HCT116 (cell line): ENCODE results near the gene KIF26A. TPM values are rescaled to one million over a fixed set of nuclear protein-coding genes. Genes with fewer than 3 reads are reported as not detected.

Experiments used
- ATAC-seq: fragments of 200-7000 bp; cut with Tn5 transposase; 2 replicates; pipeline ENCODE4 v1.9.1; 2020; ENCODE audit warnings: mild to moderate bottlenecking, moderate library complexity
- BruUV-seq: library from RNA; stranded (reverse); fragments of 400-500 nt; replicated peaks from 2 replicates; lab custom pipeline; 2021; lab: Mats Ljungman, UMichigan
- CTCF ChIA-PET: fragments of 300-600 bp; sonication (Branson Sonifier 250); formaldehyde crosslinking; loops from one replicate; lab custom pipeline; 2021; ENCODE audit warnings: antibody characterized with exemption; lab: Charles Lee
- POLR2A ChIA-PET: fragments of 300-600, 350-600 bp; sonication (Branson Sonifier 250); formaldehyde crosslinking; loops from one replicate; lab custom pipeline; 2021; ENCODE audit warnings: antibody characterized with exemption; lab: Charles Lee
- RAD21 ChIA-PET, 2 experiments: fragments of 300-600 bp; sonication (Branson Sonifier 250); formaldehyde crosslinking; loops; one replicate each; lab custom pipeline; 2023; ENCODE audit warnings: low total read pairs in 2 of 2; ENCODE audit not compliant: uncharacterized antibody in 2 of 2, unreplicated experiment in 2 of 2, low non-redundant PET in 1 of 2; lab: Charles Lee
- DNase-seq: peaks from one replicate; pipeline ENCODE4 v3.0.0-alpha.2; 2010; ENCODE audit warnings: low read depth, low spot score
- H2AFZ ChIP-seq: fragments of 200-600 bp; shearing (Covaris generic), sonication (generic); 2 replicates; pipeline ENCODE4 v1.6.1; 2017; ENCODE audit warnings: low read depth, mixed run types, mixed read lengths, antibody characterized with exemption, low read length; ENCODE audit not compliant: poor library complexity, severe bottlenecking
- H3K27ac ChIP-seq: 2 replicates; pipeline ENCODE4 v1.5.1; 2012; ENCODE audit warnings: low read depth, low read length
- H3K27me3 ChIP-seq: fragments of 200-600 bp; sonication (generic); 2 replicates; pipeline ENCODE4 v1.6.1; 2016; ENCODE audit warnings: mixed run types, low read length, mixed read lengths; ENCODE audit not compliant: insufficient read depth
- H3K36me3 ChIP-seq, 2 experiments: fragments of 200-500 bp in 1 of 2; fragments of 200-600 bp in 1 of 2; sonication (Bioruptor generic) in 1 of 2; sonication (generic) in 1 of 2; 2 replicates each; pipeline versions ENCODE4 v1.5.1 to v1.6.1; 2014 to 2016; ENCODE audit warnings: low read length in 2 of 2, inconsistent platforms in 1 of 2, mixed read lengths in 1 of 2, mixed run types in 1 of 2; ENCODE audit not compliant: insufficient read depth in 2 of 2, control insufficient read depth in 1 of 2
- H3K4me1 ChIP-seq, 2 experiments: fragments of 200-600 bp in 1 of 2; sonication (generic) in 1 of 2; 2 replicates each; pipeline versions ENCODE4 v1.5.1 to v1.6.1; 2012 to 2017; ENCODE audit warnings: low read length in 2 of 2, inconsistent platforms in 1 of 2, mild to moderate bottlenecking in 1 of 2, mixed read lengths in 1 of 2, mixed run types in 1 of 2, moderate library complexity in 1 of 2; ENCODE audit not compliant: insufficient read depth in 2 of 2, control insufficient read depth in 1 of 2
- H3K4me2 ChIP-seq: fragments of 200-600 bp; sonication (generic); 2 replicates; pipeline ENCODE4 v1.6.1; 2017; ENCODE audit warnings: mixed run types, low read length, mixed read lengths
- H3K4me3 ChIP-seq, 2 experiments: fragments of 200-600 bp in 1 of 2; sonication (generic) in 1 of 2; replicated peaks in 1 of 2; 2 replicates each; pipeline ENCODE4 v1.5.1; 2011 to 2016; ENCODE audit warnings: low read length in 2 of 2, control low read depth in 1 of 2, low read depth in 1 of 2, mild to moderate bottlenecking in 1 of 2, mixed read lengths in 1 of 2, mixed run types in 1 of 2
- H3K79me2 ChIP-seq: fragments of 200-600 bp; sonication (generic); 2 replicates; pipeline ENCODE4 v1.6.1; 2017; ENCODE audit warnings: mild to moderate bottlenecking, mixed run types, low read length, moderate library complexity, mixed read lengths; ENCODE audit not compliant: insufficient read depth
- H3K9ac ChIP-seq: fragments of 200-600 bp; sonication (generic); 2 replicates; pipeline ENCODE4 v1.6.1; 2016; ENCODE audit warnings: low read length, mixed read lengths
- H3K9me2 ChIP-seq: fragments of 200-600 bp; sonication (generic), shearing (Covaris generic); 2 replicates; pipeline ENCODE4 v1.6.1; 2017; ENCODE audit warnings: mixed run types, mild to moderate bottlenecking, moderate library complexity; ENCODE audit not compliant: insufficient read depth
- H3K9me3 ChIP-seq, 2 experiments: fragments of 200-500 bp in 1 of 2; fragments of 200-600 bp in 1 of 2; sonication (Bioruptor generic) in 1 of 2; sonication (generic) in 1 of 2; 2 replicates each; pipeline ENCODE4 v1.6.1; 2014 to 2017; ENCODE audit warnings: low read length in 2 of 2, mixed read lengths in 2 of 2, inconsistent platforms in 1 of 2, low read depth in 1 of 2, mild to moderate bottlenecking in 1 of 2, mixed run types in 1 of 2, moderate library complexity in 1 of 2; ENCODE audit not compliant: control insufficient read depth in 1 of 2, insufficient read depth in 1 of 2
- H4K20me1 ChIP-seq: fragments of 200-600 bp; sonication (generic), shearing (Covaris generic); 2 replicates; pipeline ENCODE4 v1.6.1; 2017; ENCODE audit warnings: mixed run types, mild to moderate bottlenecking, moderate library complexity; ENCODE audit not compliant: insufficient read depth
- ATF3 ChIP-seq: IDR thresholded peaks from 2 replicates; pipeline ENCODE4 v1.6.1; 2012
- CBX3 ChIP-seq: IDR thresholded peaks from 2 replicates; pipeline ENCODE4 v1.6.1; 2012; ENCODE audit warnings: low read depth
- CEBPB ChIP-seq: IDR thresholded peaks from 2 replicates; pipeline ENCODE4 v1.6.1; 2012; ENCODE audit warnings: low read depth
- CTCF ChIP-seq, 3 experiments: fragments of 200-600 bp in 1 of 3; sonication (generic) in 1 of 3; IDR thresholded peaks in 2 of 3; conservative IDR thresholded peaks in 1 of 3; 2 replicates each; pipeline ENCODE4 v1.5.1; 2012 to 2017; ENCODE audit warnings: low read depth in 2 of 3, low read length in 2 of 3, antibody characterized with exemption in 1 of 3, borderline replicate concordance in 1 of 3, control low read depth in 1 of 3, mild to moderate bottlenecking in 1 of 3, mixed read lengths in 1 of 3, mixed run types in 1 of 3, moderate library complexity in 1 of 3; ENCODE audit not compliant: insufficient read depth in 1 of 3
- EZH2phosphoT487 ChIP-seq: fragments of 200-600 bp; IDR thresholded peaks from 2 replicates; pipeline ENCODE4 v1.6.1; 2018; ENCODE audit warnings: antibody characterized with exemption, borderline replicate concordance
- JUND ChIP-seq: IDR thresholded peaks from 2 replicates; pipeline ENCODE4 v1.6.1; 2012
- POLR2AphosphoS5 ChIP-seq: IDR thresholded peaks from 2 replicates; pipeline ENCODE4 v1.6.1; 2011; ENCODE audit warnings: mild to moderate bottlenecking, low read depth, low read length, moderate library complexity
- RAD21 ChIP-seq: IDR thresholded peaks from 2 replicates; pipeline ENCODE4 v1.6.1; 2012; ENCODE audit warnings: low read depth, mild to moderate bottlenecking
- SP1 ChIP-seq: IDR thresholded peaks from 2 replicates; pipeline ENCODE4 v1.6.1; 2012; ENCODE audit warnings: low read depth
- TCF7L2 ChIP-seq: IDR thresholded peaks from 2 replicates; pipeline ENCODE4 v1.7.0; 2011; ENCODE audit warnings: borderline replicate concordance, inconsistent platforms; ENCODE audit not compliant: insufficient read depth, insufficient read length; ENCODE audit errors: extremely low read depth
- YY1 ChIP-seq: IDR thresholded peaks from 2 replicates; pipeline ENCODE4 v1.6.1; 2011; ENCODE audit warnings: low read length, low read depth, moderate library complexity, mild to moderate bottlenecking; ENCODE audit not compliant: insufficient replicate concordance; ENCODE audit errors: extremely low read depth
- ZBTB33 ChIP-seq: IDR thresholded peaks from 2 replicates; pipeline ENCODE4 v1.6.1; 2011; ENCODE audit warnings: mild to moderate bottlenecking, low read length, moderate library complexity; ENCODE audit not compliant: insufficient replicate concordance; ENCODE audit errors: extremely low read depth
- ZFX ChIP-seq: fragments of 450-650 bp; IDR thresholded peaks from 2 replicates; pipeline ENCODE4 v1.6.1; 2017
- ZNF274 ChIP-seq: fragments of 200-500 bp; sonication (Bioruptor generic); IDR thresholded peaks from 2 replicates; pipeline ENCODE4 v1.6.1; 2014; ENCODE audit warnings: mild to moderate bottlenecking, low read depth, low read length, inconsistent platforms
- intact Hi-C: fragments of 100-400 bp; cut with micrococcal nuclease; formaldehyde crosslinking; loops from 2 replicates; pipeline ENCODE4 v1.10.0; 2022
- total RNA-seq: library from RNA; stranded (reverse); gene quantifications from one replicate; pipeline ENCODE4 v1.2.1, GENCODE V29; 2021; ENCODE audit not compliant: unreplicated experiment

KIF26A gene
- total RNA-seq, 1 experiment from 2014 or later: 10.2 TPM

- ChIA-PET POLR2A (no interaction called here), RAD21 (no interaction called here), CTCF (no interaction called here)
- Histone ChIP-seq H3K4me3 (no peak overlapping the region), H3K9me2 (no peaks in the 10 kb centered on the region), H3K27ac (no peak overlapping the region), H3K27me3 (no peaks in the 10 kb centered on the region), H3K9me3 (no peaks in the 10 kb centered on the region), H3K4me2 (no peak overlapping the region), H3K36me3 (no peaks in the 10 kb centered on the region), H4K20me1 (no peaks in the 10 kb centered on the region), H2AFZ (no peak overlapping the region), H3K4me1 (no peaks in the 10 kb centered on the region), H3K79me2 (no peaks in the 10 kb centered on the region), H3K9ac (no peak overlapping the region)
- no peak for TF ChIP-seq ZFX
- no peak for TF ChIP-seq POLR2AphosphoS5
- no peak for TF ChIP-seq CBX3
- TF ChIP-seq JUND: no peak
- no peak for TF ChIP-seq SP1
- TF ChIP-seq CTCF (IDR thresholded peaks at IDR 0.05 in 2 of 3, conservative IDR thresholded peaks at IDR 0.05 in 1 of 3; ENCODE audit: borderline replicate concordance in 1 of 3, insufficient read depth in 1 of 3, low read depth in 2 of 3, low read length in 2 of 3): no peak
- intact Hi-C loops: no loop called here
- DNase-seq: no peak
- ATAC-seq: no peak
- BruUV-seq: no TSS peak
Observed at GRCh38 chr14:104169699-104170479, 31.5 kb downstream of the KIF26A start.

- Histone ChIP-seq H3K9me2 (no peaks in the 10 kb centered on the region), H2AFZ (no peak overlapping the region), H3K9me3 (no peaks in the 10 kb centered on the region), H3K9ac (no peak overlapping the region), H3K4me2 (no peak overlapping the region), H3K36me3 (no peaks in the 10 kb centered on the region), H4K20me1 (no peaks in the 10 kb centered on the region), H3K4me1 (no peaks in the 10 kb centered on the region), H3K4me3 (no peak overlapping the region), H3K27ac (no peak overlapping the region), H3K79me2 (no peaks in the 10 kb centered on the region), H3K27me3 (no peaks in the 10 kb centered on the region)
- ATAC-seq (no peak), DNase-seq (no peak)
- intact Hi-C loops: no loop called here
- TF ChIP-seq ATF3 (no peak), EZH2phosphoT487 (no peak), ZNF274 (no peak), ZFX (no peak), YY1 (no peak), TCF7L2 (no peak), POLR2AphosphoS5 (no peak), CEBPB (no peak), CBX3 (no peak), SP1 (no peak), JUND (no peak), RAD21 (no peak), ZBTB33 (no peak)
- ChIA-PET CTCF (no interaction called here), POLR2A (no interaction called here), RAD21 (no interaction called here)
- no TSS peak for BruUV-seq
Observed at GRCh38 chr14:104171029-104171697, 32.8 kb downstream of the KIF26A start.
